HG02840 (cell line): ENCODE measurements around the gene FLNB.

Experiments
- ATAC-seq: cut with Tn5 transposase; IDR thresholded peaks from one replicate; pipeline ENCODE4 v1.9.1; 2021; ENCODE audit warnings: mild to moderate bottlenecking, moderate library complexity, moderate number of reproducible peaks; ENCODE audit not compliant: unreplicated experiment, low FRiP score

Gene FLNB

DNA sequence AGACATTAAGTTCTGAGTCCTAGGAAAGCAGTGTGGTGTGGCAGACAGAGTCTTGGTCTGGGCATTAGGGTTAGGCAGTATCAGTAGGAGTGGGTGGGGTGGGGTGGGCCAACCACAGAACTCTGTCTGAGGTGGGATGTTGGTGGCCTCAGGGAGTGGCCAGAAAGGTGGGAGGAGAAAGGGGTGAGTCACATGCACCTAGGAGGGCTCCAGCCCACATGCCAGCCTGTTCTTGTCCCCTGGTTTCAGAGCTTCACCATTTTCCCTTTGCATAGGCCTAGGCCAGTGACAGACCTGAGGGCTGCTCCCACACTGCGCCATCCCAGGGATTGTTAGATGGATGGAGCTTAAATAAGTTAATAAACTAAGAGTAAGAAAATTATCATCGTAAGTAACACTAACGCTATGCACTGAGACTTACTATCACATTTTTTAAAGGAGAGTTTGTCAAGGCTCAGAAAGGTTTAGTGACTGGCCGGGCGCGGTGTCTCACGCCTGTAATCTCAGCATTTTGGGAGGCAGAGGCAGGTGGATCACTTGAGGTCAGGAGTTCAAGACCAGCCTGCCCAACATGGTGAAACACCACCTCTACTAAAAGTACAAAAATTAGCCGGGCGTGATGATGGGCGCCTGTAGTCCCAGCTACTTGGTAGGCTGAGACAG, 168.7 kb downstream of the FLNB start:
- ATAC-seq, result no peak

GRCh38 chr3:58177747-58178527, 169.7 kb downstream of the FLNB start:
- peak; percentile 74 for ATAC-seq

GRCh38 chr3:58178528-58179234, 170.5 kb downstream of the FLNB start:
- ATAC-seq, result no peak

- no peak for ATAC-seq
These were observed 171.2 kb downstream of the FLNB start for GRCh38 chr3:58179235-58180098.

- ATAC-seq, result no peak
These were observed 172.1 kb downstream of the FLNB start for GRCh38 chr3:58180099-58180880.

- no peak for ATAC-seq
These were observed 172.8 kb downstream of the FLNB start for GRCh38 chr3:58180940-58181587.

DNA sequence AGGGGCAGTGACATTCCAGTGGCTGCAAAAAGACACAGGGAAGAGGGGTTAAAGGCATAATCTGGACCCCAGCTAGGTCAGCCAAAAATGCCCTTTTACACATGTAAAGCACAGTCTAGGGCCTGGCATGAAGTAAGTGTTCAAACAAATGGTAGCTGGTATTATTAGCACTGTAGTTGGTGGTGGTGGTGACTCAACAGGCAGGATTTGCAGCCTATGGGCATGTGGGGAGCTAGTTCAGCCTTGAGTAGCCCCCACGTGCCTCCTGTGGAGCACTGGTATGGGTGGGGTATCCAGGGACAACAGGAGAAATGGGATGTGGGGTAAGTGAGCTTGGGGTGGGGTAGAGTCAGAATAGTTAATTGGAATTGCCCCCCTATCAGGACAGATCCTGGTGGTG, 175.0 kb downstream of the FLNB start:
- no peak for ATAC-seq

DNA sequence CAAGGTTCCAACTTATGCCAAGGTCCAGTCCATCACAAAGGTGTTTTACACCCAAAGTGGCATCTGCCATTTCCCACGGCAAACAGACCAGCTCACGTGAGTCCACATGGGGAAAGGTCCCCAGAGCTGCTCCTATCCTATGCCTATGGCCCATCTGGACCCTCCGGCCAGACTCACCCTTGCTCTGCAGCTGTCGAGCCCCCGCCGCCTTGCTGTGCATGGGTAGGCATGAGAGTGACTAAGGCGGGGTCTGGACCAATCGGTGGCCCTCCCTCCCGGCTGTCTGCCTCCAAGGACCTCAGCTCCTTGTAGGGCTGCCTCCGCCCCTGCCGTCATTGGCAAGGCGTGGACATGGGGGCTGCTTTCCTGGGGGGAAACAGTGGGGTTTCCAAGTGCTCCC, 175.7 kb downstream of the FLNB start:
- ATAC-seq, result no peak

DNA sequence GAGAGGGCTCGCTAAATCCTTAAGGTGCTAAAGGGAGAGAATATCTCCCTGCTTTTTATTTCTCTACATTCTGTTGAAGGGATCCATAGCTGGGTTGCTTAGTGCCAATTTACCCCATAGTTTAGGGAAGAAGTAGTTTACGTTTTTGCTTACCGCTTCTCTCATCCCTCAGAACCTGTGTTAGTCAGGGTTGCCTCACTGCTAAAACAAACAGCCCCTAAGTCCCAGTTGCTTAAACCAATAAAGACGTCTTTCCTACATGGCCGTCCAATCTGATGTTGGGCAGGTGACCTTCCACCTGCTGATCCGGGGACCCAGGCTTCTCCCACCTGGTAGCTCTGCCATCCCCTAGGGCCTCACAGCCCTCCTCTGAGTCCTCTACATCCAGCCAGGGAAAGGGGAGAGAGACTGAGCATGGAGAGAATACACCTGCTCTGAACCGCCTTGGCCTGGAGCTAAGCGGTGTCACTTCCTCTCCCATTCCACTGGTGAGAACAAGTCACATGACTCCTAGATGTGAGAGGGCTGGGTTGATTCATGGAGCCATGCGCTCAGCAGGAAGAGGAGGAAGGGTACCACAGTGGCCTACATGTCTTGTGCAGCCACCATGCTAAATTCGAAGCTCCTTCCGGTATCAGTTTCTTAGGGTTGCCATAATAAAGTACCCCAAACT, 176.2 kb downstream of the FLNB start:
- ATAC-seq, result no peak

- ATAC-seq, result no peak
These were observed 176.7 kb downstream of the FLNB start for GRCh38 chr3:58184982-58185360.

DNA sequence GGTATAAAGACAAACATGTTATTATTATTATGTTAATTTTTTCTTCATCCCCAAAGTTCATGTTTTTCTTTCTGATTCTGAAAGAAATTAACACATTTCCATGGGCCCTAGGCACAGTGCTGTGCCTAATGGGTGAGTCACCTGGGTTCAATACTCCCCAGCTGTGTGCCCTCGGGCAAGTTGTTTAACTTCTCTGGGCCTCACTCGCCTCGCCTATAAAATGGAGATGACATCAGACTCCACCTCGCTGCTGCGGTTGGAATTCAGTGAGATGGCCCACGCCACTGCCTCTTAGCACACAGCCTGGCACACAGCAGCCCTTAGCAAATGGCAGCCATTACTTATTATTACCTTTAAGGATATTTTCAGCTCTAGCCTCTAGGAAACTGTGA, 179.9 kb downstream of the FLNB start:
- ATAC-seq, result no peak

DNA sequence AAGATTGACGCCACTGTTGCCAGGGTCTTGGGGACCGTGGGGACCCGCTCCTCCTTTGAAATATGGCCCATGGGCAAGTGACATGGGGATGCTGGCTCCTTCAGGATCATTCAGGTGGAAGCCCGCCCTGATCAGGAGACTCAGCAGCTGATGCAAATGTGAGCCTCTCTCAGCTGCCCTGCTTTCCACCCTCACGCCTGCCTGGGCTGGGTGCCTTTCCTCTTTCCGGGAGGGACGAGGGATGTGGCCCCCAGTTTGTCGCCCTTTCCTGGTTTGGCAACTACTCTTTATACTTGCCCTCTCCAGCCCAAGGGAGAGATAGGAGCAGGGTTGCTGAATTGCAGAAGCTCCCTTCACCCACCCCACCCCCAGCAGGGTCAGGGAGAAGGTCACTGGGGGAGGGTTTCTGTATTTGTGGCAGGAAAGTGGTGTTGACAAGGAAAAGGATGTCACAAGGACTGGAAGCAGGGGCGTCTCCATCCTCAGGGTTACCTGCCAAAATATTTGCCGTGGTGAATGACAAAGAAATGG, 180.8 kb downstream of the FLNB start:
- ATAC-seq, result no peak

DNA sequence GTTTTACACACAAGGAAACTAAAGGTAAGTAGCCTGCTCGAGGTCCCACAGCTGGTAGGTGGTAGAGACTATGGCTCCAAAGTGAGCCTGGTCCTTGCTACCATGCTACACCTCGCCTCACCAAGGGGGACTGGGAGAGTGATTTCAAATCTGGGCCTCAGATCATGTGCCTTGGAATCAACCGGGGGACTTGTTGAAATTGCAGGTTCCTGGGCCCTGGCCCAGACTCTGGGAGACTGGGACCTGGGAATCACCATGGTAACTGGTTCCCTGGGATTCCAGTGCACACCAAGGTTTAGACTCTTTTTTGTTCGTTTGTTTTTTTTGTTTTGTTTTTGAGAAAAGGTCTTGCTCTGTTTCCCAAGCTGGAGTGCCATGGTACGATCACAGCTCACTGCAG, 181.5 kb downstream of the FLNB start:
- ATAC-seq, result no peak

DNA sequence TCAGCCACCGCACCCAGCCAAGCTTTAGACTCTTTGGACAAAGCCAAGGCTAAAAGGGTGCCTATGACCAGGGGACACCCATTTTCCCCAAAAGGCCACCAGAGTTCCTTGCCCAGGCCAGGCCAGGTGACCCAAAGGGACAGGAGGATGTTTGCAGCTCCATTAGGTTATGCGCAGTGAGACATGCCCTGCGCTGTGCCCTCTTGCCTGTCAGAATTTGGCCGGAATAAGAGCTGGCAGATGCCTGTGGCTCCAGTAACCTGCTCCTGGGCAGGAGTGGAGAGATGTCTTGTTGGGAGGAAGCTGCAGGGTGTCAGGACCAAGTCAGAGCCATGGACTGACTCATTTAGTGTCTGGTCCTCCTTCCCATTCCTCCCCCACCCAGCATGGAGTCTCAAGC, 182.1 kb downstream of the FLNB start:
- ATAC-seq, result no peak

- ATAC-seq, result no peak
These were observed 182.7 kb downstream of the FLNB start for GRCh38 chr3:58190882-58191281.

- no peak for ATAC-seq
These were observed 183.3 kb downstream of the FLNB start for GRCh38 chr3:58191361-58191991.

DNA sequence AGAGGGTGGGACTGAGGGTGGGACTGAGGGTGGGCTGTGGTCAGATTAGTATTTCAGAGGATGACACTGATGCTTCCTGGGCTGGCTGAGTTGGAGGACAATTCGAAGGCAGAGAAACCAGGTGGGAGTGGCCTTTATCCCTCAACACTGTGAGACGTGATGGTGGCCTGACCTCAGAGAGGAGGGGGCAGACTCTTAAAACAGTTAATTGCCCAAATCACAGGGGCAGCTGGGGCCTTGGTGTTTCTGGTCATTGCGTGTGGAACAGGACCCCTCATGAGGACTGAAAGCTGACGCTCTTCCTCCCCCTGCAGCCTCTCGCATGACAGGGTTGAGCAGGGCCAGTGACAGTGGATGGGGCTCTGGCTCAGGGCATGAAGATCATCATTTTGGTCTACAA, 183.8 kb downstream of the FLNB start:
- ATAC-seq, result no peak
